ENCODE data around the gene TNRC6B. TPM values are rescaled to one million over a fixed set of nuclear protein-coding genes. Genes with fewer than 3 reads are reported as not detected.

Gene TNRC6B
- total and polyA plus RNA-seq, 4 donors = 6.2 to 70.4 (median 26.5) TPM

DNA sequence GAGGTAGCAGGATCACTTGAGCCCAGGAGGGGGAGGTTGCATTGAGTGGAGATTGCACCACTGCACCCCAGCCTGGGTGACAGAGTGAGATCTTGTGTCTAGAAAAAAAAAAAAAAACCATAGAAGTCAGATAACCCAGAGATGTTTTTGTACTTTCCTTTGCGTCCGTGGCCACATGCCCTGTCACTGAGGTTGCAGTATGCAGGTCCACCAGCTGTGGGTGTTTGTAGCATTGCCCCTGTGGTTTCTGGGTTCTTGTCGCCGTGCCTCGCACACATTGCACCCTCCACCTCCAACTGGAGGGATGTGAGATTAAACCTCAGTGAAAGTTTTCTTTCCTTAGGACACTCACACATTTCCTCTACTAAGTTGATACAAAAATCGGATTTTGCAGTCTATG lies 70.3 kb downstream of the TNRC6B start:
- no peak overlapping the region for H3K4me3 ChIP-seq
- H3K27me3 ChIP-seq (ENCODE audit: control insufficient read depth in 3 of 3, insufficient read depth in 3 of 3, low read length in 2 of 3) = no peaks in the 10 kb centered on the region
- WGBS, 2 donors = 74 to 82% methylated on average over 6 of the region's 6 CpGs
- DNase-seq = no peak
- no peak overlapping the region for H3K9ac ChIP-seq (ENCODE audit: insufficient read depth in 1 of 2, low read length in 2 of 2)
- peaks cover 0 to 3% (median 0%) of the 10 kb centered on the region in 5 donors for H3K4me1 ChIP-seq (ENCODE audit: control insufficient read depth in 5 of 5, insufficient read depth in 5 of 5, low read length in 5 of 5)
- TF ChIP-seq, protein P1, sequence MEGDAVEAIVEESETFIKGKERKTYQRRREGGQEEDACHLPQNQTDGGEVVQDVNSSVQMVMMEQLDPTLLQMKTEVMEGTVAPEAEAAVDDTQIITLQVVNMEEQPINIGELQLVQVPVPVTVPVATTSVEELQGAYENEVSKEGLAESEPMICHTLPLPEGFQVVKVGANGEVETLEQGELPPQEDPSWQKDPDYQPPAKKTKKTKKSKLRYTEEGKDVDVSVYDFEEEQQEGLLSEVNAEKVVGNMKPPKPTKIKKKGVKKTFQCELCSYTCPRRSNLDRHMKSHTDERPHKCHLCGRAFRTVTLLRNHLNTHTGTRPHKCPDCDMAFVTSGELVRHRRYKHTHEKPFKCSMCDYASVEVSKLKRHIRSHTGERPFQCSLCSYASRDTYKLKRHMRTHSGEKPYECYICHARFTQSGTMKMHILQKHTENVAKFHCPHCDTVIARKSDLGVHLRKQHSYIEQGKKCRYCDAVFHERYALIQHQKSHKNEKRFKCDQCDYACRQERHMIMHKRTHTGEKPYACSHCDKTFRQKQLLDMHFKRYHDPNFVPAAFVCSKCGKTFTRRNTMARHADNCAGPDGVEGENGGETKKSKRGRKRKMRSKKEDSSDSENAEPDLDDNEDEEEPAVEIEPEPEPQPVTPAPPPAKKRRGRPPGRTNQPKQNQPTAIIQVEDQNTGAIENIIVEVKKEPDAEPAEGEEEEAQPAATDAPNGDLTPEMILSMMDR (IDR thresholded peaks at IDR 0.05; ENCODE audit: control extremely low read depth, extremely low read depth) = no peak
- no peaks in the 10 kb centered on the region for H3K9me3 ChIP-seq (ENCODE audit: control insufficient read depth in 4 of 4, insufficient read depth in 3 of 4, low read length in 3 of 4)
- H3K36me3 ChIP-seq (ENCODE audit: control insufficient read depth in 4 of 4, insufficient read depth in 4 of 4, low read length in 4 of 4) = peaks cover 2 to 5% (median 3%) of the 10 kb centered on the region in 4 donors
- no peak for ATAC-seq (ENCODE audit: insufficient read depth, low FRiP score)
- no peak overlapping the region for H3K27ac ChIP-seq (ENCODE audit: low read depth in 1 of 2, low read length in 1 of 2)

DNA sequence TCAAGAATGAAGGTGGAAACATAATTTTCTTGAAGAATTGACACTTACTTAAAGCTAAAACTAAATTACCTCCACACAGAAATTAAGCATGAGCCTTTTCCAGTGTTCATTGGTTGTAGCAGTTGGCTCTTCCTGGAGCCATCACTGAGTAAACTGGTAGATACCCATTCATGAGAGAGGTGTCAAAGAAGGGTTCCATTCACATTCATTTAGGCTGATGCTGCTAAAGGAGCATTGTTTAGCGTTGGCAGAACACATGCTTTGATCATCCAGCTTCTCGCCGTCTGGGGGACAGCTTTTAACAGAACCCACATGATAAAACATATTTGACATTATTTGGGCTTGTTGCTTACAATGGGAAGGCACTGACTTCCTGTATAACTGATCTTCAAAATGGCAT lies 71.6 kb downstream of the TNRC6B start:
- Histone ChIP-seq H3K9me3 (ENCODE audit: control insufficient read depth in 4 of 4, insufficient read depth in 3 of 4, low read length in 3 of 4) (no peaks in the 10 kb centered on the region), H3K27me3 (ENCODE audit: control insufficient read depth in 3 of 3, insufficient read depth in 3 of 3, low read length in 2 of 3) (no peaks in the 10 kb centered on the region), H3K27ac (ENCODE audit: low read depth in 1 of 2, low read length in 1 of 2) (no peak overlapping the region), H3K4me1 (ENCODE audit: control insufficient read depth in 5 of 5, insufficient read depth in 5 of 5, low read length in 5 of 5) (peaks cover 0 to 6% (median 0%) of the 10 kb centered on the region in 5 donors), H3K4me3 (no peak overlapping the region), H3K9ac (ENCODE audit: insufficient read depth in 1 of 2, low read length in 2 of 2) (no peak overlapping the region), H3K36me3 (ENCODE audit: control insufficient read depth in 4 of 4, insufficient read depth in 4 of 4, low read length in 4 of 4) (peaks cover 2 to 9% (median 3%) of the 10 kb centered on the region in 4 donors)
- DNase-seq (no peak), ATAC-seq (ENCODE audit: insufficient read depth, low FRiP score) (no peak)
- 72 to 75% methylated on average over 3 of the region's 3 CpGs for WGBS, 2 donors
- TF ChIP-seq, protein P1 (IDR thresholded peaks at IDR 0.05; ENCODE audit: control extremely low read depth, extremely low read depth) = no peak

DNA sequence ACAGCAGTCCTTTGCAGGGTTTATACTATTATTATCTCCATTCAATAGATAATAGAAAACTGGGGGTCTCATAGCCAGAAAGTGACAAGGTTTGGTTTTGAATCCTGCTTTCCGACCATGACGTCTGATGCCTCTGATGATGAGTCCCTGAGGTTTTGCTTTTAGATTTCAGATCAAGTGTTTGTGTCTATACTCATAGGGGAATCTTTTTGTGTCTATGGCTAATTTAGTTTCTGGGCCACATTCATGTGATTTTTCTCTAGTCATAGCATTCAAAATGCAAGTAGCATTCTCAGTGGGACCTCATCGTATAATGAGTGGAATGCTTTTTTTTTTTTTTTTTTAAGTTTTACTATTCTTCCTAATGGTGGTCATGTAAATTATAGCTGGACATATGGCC lies 72.9 kb downstream of the TNRC6B start:
- Histone ChIP-seq H3K9me3 (ENCODE audit: control insufficient read depth in 4 of 4, insufficient read depth in 3 of 4, low read length in 3 of 4) (no peaks in the 10 kb centered on the region), H3K27ac (ENCODE audit: low read depth in 1 of 2, low read length in 1 of 2) (no peak overlapping the region), H3K27me3 (ENCODE audit: control insufficient read depth in 3 of 3, insufficient read depth in 3 of 3, low read length in 2 of 3) (no peaks in the 10 kb centered on the region), H3K4me3 (no peak overlapping the region), H3K36me3 (ENCODE audit: control insufficient read depth in 4 of 4, insufficient read depth in 4 of 4, low read length in 4 of 4) (peaks cover 2 to 11% (median 5%) of the 10 kb centered on the region in 4 donors), H3K9ac (ENCODE audit: insufficient read depth in 1 of 2, low read length in 2 of 2) (no peak overlapping the region), H3K4me1 (ENCODE audit: control insufficient read depth in 5 of 5, insufficient read depth in 5 of 5, low read length in 5 of 5) (peaks cover 0 to 6% (median 0%) of the 10 kb centered on the region in 5 donors)
- WGBS, 2 donors = 94 to 95% methylated on average over 3 of the region's 3 CpGs
- TF ChIP-seq, protein P1 (IDR thresholded peaks at IDR 0.05; ENCODE audit: control extremely low read depth, extremely low read depth) = no peak
- DNase-seq (no peak), ATAC-seq (ENCODE audit: insufficient read depth, low FRiP score) (no peak)

GRCh38 chr22:40251106-40251505 lies 73.4 kb downstream of the TNRC6B start:
- 95 to 98% methylated on average over 4 of the region's 4 CpGs for WGBS, 2 donors
- Histone ChIP-seq H3K4me1 (ENCODE audit: control insufficient read depth in 5 of 5, insufficient read depth in 5 of 5, low read length in 5 of 5) (peaks cover 0 to 6% (median 2%) of the 10 kb centered on the region in 5 donors), H3K4me3 (no peak overlapping the region), H3K9ac (ENCODE audit: insufficient read depth in 1 of 2, low read length in 2 of 2) (no peak overlapping the region), H3K9me3 (ENCODE audit: control insufficient read depth in 4 of 4, insufficient read depth in 3 of 4, low read length in 3 of 4) (no peaks in the 10 kb centered on the region), H3K27ac (ENCODE audit: low read depth in 1 of 2, low read length in 1 of 2) (no peak overlapping the region), H3K27me3 (ENCODE audit: control insufficient read depth in 3 of 3, insufficient read depth in 3 of 3, low read length in 2 of 3) (no peaks in the 10 kb centered on the region), H3K36me3 (ENCODE audit: control insufficient read depth in 4 of 4, insufficient read depth in 4 of 4, low read length in 4 of 4) (peaks cover 2 to 11% (median 5%) of the 10 kb centered on the region in 4 donors)
- DNase-seq (no peak), ATAC-seq (ENCODE audit: insufficient read depth, low FRiP score) (no peak)
- TF ChIP-seq, protein P1 (IDR thresholded peaks at IDR 0.05; ENCODE audit: control extremely low read depth, extremely low read depth) = no peak

Data from lung (tissue), 12 donors.